Stimulated activated CD4-positive, alpha-beta T cell treated with anti-CD3 and anti-CD28 coated beads, Interleukin-15, amount 100 ng/mL, for 48 hours (primary cell): ENCODE data around the gene IRX4.

Experiments used
- DNase-seq, 2 donors: peaks; one replicate each; pipeline ENCODE4 v3.0.0-alpha.2; 2020; ENCODE audit warnings: low read depth in 2 of 2

IRX4 gene

GRCh38 chr5:1836891-1837880 lies 45.5 kb downstream of the IRX4 start:
- DNase-seq: no peak

- DNase-seq: no peak
These were observed 46.4 kb downstream of the IRX4 start for GRCh38 chr5:1836176-1836890.

- DNase-seq: no peak
These were observed 47.3 kb downstream of the IRX4 start for GRCh38 chr5:1835431-1835830.

- no peak for DNase-seq
These were observed 47.9 kb downstream of the IRX4 start for GRCh38 chr5:1834721-1835429.

- DNase-seq: no peak
These were observed 48.6 kb downstream of the IRX4 start for GRCh38 chr5:1834022-1834551.

- DNase-seq: no peak
These were observed 49.3 kb downstream of the IRX4 start for GRCh38 chr5:1833264-1834021.

GRCh38 chr5:1832511-1833250 lies 50.0 kb downstream of the IRX4 start:
- DNase-seq: no peak

- no peak for DNase-seq
These were observed 50.9 kb downstream of the IRX4 start for GRCh38 chr5:1831677-1832313.

GRCh38 chr5:1831257-1831656 lies 51.5 kb downstream of the IRX4 start:
- DNase-seq: no peak

GRCh38 chr5:1830571-1831228 lies 52.0 kb downstream of the IRX4 start:
- DNase-seq: no peak

- DNase-seq: peak in 1 of 2 donors; percentile 1
These were observed 54.8 kb downstream of the IRX4 start for GRCh38 chr5:1827886-1828397.
